Measurements from ENCODE around the gene F2R. TPM values are rescaled to one million over a fixed set of nuclear protein-coding genes. Genes with fewer than 3 reads are reported as not detected.

F2R gene
- total RNA-seq, 2 donors from 2014 or later, result 28.5 to 43.1 TPM

- Histone ChIP-seq H3K9me3 (ENCODE audit: control insufficient read depth, low read length) (no peaks in the 10 kb centered on the region), H3K27ac (ENCODE audit: low read depth, low read length) (no peak overlapping the region), H3K4me1 (ENCODE audit: control insufficient read depth, insufficient read depth, low read length) (no peaks in the 10 kb centered on the region), H3K36me3 (ENCODE audit: control insufficient read depth, insufficient read depth, low read length) (no peaks in the 10 kb centered on the region), H3K9ac (ENCODE audit: extremely low read depth, low read length, poor library complexity, severe bottlenecking) (no peak overlapping the region), H3K27me3 (ENCODE audit: control insufficient read depth, insufficient read depth, low read length, poor library complexity, severe bottlenecking) (no peaks in the 10 kb centered on the region), H3K4me3 (ENCODE audit: low read length) (no peak overlapping the region)
- no peak for TF ChIP-seq CTCF (conservative IDR thresholded peaks at IDR 0.05)
- H3K9me3 Mint-ChIP-seq, result no peaks in the 10 kb centered on the region
- no peak for DNase-seq
- no peaks in the 10 kb centered on the region for H3K36me3 Mint-ChIP-seq (ENCODE audit: low read depth)
- 95% methylated on average over 3 of the region's 3 CpGs; no CpG with 5 or more reads in 1 of the 2 experiments for WGBS, 2 experiments (ENCODE audit: insufficient coverage in 1 of 2, insufficient read length in 1 of 2)
- no peak overlapping the region for H3K4me3 Mint-ChIP-seq
- peaks cover 9% of the 10 kb centered on the region for H3K4me1 Mint-ChIP-seq
- no peaks in the 10 kb centered on the region for H3K27me3 Mint-ChIP-seq (ENCODE audit: insufficient read depth)
- no peak overlapping the region for H3K27ac Mint-ChIP-seq
Measured at GRCh38 chr5:76690037-76690679, 25.8 kb upstream of the F2R start.

GRCh38 chr5:76690704-76691466, 25.0 kb upstream of the F2R start:
- TF ChIP-seq CTCF (conservative IDR thresholded peaks at IDR 0.05), result no peak
- Mint-ChIP-seq H3K9me3 (no peaks in the 10 kb centered on the region), H3K27me3 (ENCODE audit: insufficient read depth) (no peaks in the 10 kb centered on the region), H3K4me3 (no peak overlapping the region), H3K4me1 (peaks cover 9% of the 10 kb centered on the region), H3K27ac (no peak overlapping the region), H3K36me3 (ENCODE audit: low read depth) (no peaks in the 10 kb centered on the region)
- Histone ChIP-seq H3K27ac (ENCODE audit: low read depth, low read length) (no peak overlapping the region), H3K27me3 (ENCODE audit: control insufficient read depth, insufficient read depth, low read length, poor library complexity, severe bottlenecking) (no peaks in the 10 kb centered on the region), H3K9me3 (ENCODE audit: control insufficient read depth, low read length) (no peaks in the 10 kb centered on the region), H3K4me1 (ENCODE audit: control insufficient read depth, insufficient read depth, low read length) (no peaks in the 10 kb centered on the region), H3K9ac (ENCODE audit: extremely low read depth, low read length, poor library complexity, severe bottlenecking) (no peak overlapping the region), H3K36me3 (ENCODE audit: control insufficient read depth, insufficient read depth, low read length) (no peaks in the 10 kb centered on the region), H3K4me3 (ENCODE audit: low read length) (no peak overlapping the region)
- 91 to 100% methylated on average over 3 to 7 of the region's 7 CpGs for WGBS, 2 experiments (ENCODE audit: insufficient coverage in 1 of 2, insufficient read length in 1 of 2)
- no peak for DNase-seq

- H3K27ac Mint-ChIP-seq, result no peak overlapping the region
- Histone ChIP-seq H3K27ac (ENCODE audit: low read depth, low read length) (no peak overlapping the region), H3K9ac (ENCODE audit: extremely low read depth, low read length, poor library complexity, severe bottlenecking) (no peak overlapping the region), H3K36me3 (ENCODE audit: control insufficient read depth, insufficient read depth, low read length) (no peaks in the 10 kb centered on the region), H3K27me3 (ENCODE audit: control insufficient read depth, insufficient read depth, low read length, poor library complexity, severe bottlenecking) (no peaks in the 10 kb centered on the region), H3K4me1 (ENCODE audit: control insufficient read depth, insufficient read depth, low read length) (no peaks in the 10 kb centered on the region), H3K4me3 (ENCODE audit: low read length) (no peak overlapping the region), H3K9me3 (ENCODE audit: control insufficient read depth, low read length) (no peaks in the 10 kb centered on the region)
- no peak for TF ChIP-seq CTCF (conservative IDR thresholded peaks at IDR 0.05)
- H3K36me3 Mint-ChIP-seq (ENCODE audit: low read depth), result peaks cover 1% of the 10 kb centered on the region
- H3K9me3 Mint-ChIP-seq, result no peaks in the 10 kb centered on the region
- H3K4me1 Mint-ChIP-seq, result peaks cover 9% of the 10 kb centered on the region
- no peaks in the 10 kb centered on the region for H3K27me3 Mint-ChIP-seq (ENCODE audit: insufficient read depth)
- DNase-seq, result no peak
- no peak overlapping the region for H3K4me3 Mint-ChIP-seq
- 87 to 88% methylated on average over 5 of the region's 5 CpGs for WGBS, 2 experiments (ENCODE audit: insufficient coverage in 1 of 2, insufficient read length in 1 of 2)
Measured at GRCh38 chr5:76691467-76692273, 24.3 kb upstream of the F2R start.
